Hair follicular keratinocyte (primary cell): ENCODE data around the gene ZMPSTE24. TPM values are rescaled to one million over a fixed set of nuclear protein-coding genes. Genes with fewer than 3 reads are reported as not detected.

Source experiments
- total RNA-seq: library from RNA; depleted of rRNA; stranded (reverse); fragments of >200 nt; gene quantifications from 2 replicates; pipeline ENCODE4 v1.2.3, GENCODE V29; 2015

The ZMPSTE24 gene
- total RNA-seq, result 36.5 and 42.6 TPM in 2 replicates

GRCh38 chr1:40257688-40258444, at the start of gene ZMPSTE24:
Gene ZMPSTE24 (plus strand): TSS chr1:40258236. CDS start chr1:40258272, 36 bp downstream.

GRCh38 chr1:40247655-40248054, 10.4 kb upstream of the ZMPSTE24 start, which contains the start of gene TMCO2:
Gene TMCO2 (plus strand): TSS chr1:40247937. CDS start chr1:40247994, 57 bp downstream.

GRCh38 chr1:40316595-40317393, 58.8 kb downstream of the ZMPSTE24 start, which contains the start of gene COL9A2:
Gene COL9A2 (minus strand): TSS chr1:40317286. CDS start chr1:40317197, 89 bp downstream.

Other genes starting within 250 kb of the ZMPSTE24 start
- gene CAP1, start 217.5 kb upstream of the ZMPSTE24 start, total RNA-seq, result 530 TPM in 2 replicates
- 35.3 and 45.6 TPM in 2 replicates for gene PPT1, start 161.0 kb upstream of the ZMPSTE24 start, total RNA-seq
- gene RLF, start 96.8 kb upstream of the ZMPSTE24 start, total RNA-seq, result 9.7 and 10.1 TPM in 2 replicates
- not detected in 2 replicates for gene TMCO2, start 10.3 kb upstream of the ZMPSTE24 start, total RNA-seq
- 1.1 and 3.9 TPM in 2 replicates for gene COL9A2, start 59.0 kb downstream of the ZMPSTE24 start, total RNA-seq
- gene SMAP2, start 115.5 kb downstream of the ZMPSTE24 start, total RNA-seq, result 13.5 and 20.7 TPM in 2 replicates
- 2.1 and 3.6 TPM in 2 replicates for gene ZFP69B, start 192.2 kb downstream of the ZMPSTE24 start, total RNA-seq
- gene ZFP69, start 219.1 kb downstream of the ZMPSTE24 start, total RNA-seq, result 4.8 and 5.3 TPM in 2 replicates